Subcutaneous adipose tissue (tissue), 4 donors: ENCODE results near the gene PGM5. TPM values are rescaled to one million over a fixed set of nuclear protein-coding genes. Genes with fewer than 3 reads are reported as not detected.

Source experiments
- CTCF ChIP-seq: fragments of 450-650 bp; IDR thresholded peaks from one replicate; pipeline ENCODE4 v1.5.1; 2016; ENCODE audit warnings: low read depth, mild to moderate bottlenecking, control low read depth, antibody characterized with exemption, moderate library complexity
- total RNA-seq, 4 donors: library from RNA; depleted of rRNA; stranded (reverse); fragments of >200 nt; gene quantifications; one replicate each; pipeline ENCODE4 v1.1.0, GENCODE V29; 2016

The PGM5 gene
- total RNA-seq, 4 donors from 2014 or later: 12.2 to 28.3 (median 20.9) TPM

- TF ChIP-seq CTCF: no peak
These were observed 196.5 kb downstream of the PGM5 start for GRCh38 chr9:68552700-68553476.

GRCh38 chr9:68555437-68556150 is 199.2 kb downstream of the PGM5 start:
- no peak for TF ChIP-seq CTCF

- no peak for TF ChIP-seq CTCF
These were observed 202.1 kb downstream of the PGM5 start for GRCh38 chr9:68558545-68558944.

- no peak for TF ChIP-seq CTCF
These were observed 203.8 kb downstream of the PGM5 start for GRCh38 chr9:68560071-68560844.

GRCh38 chr9:68562461-68562860 is 206.1 kb downstream of the PGM5 start:
- TF ChIP-seq CTCF: no peak

GRCh38 chr9:68567565-68567964 is 211.2 kb downstream of the PGM5 start:
- TF ChIP-seq CTCF: no peak

- TF ChIP-seq CTCF: no peak
These were observed 217.7 kb downstream of the PGM5 start for GRCh38 chr9:68574150-68574549.
